Prostate gland (tissue), 2 donors: ENCODE results near the gene RTEL1. TPM values are rescaled to one million over a fixed set of nuclear protein-coding genes. Genes with fewer than 3 reads are reported as not detected.
A peak's percentile ranks its signal among the peaks of the same experiment; 100 is the strongest.

Experiments
- DNase-seq: peaks from one replicate; pipeline ENCODE4 v3.0.0-alpha.2; 2019; ENCODE audit warnings: low spot score
- H3K27ac ChIP-seq, 2 donors: fragments of 200-600 bp; sonication (generic); 2 replicates each; pipeline ENCODE4 v1.5.1; 2017 to 2019
- H3K27me3 ChIP-seq: fragments of 200-600 bp; sonication (generic); replicated peaks from 2 replicates; pipeline ENCODE4 v1.5.1; 2019; ENCODE audit not compliant: insufficient read depth
- H3K36me3 ChIP-seq, 2 donors: fragments of 200-600 bp; sonication (generic); 1 replicate in 1 of 2; 2 replicates in 1 of 2; pipeline versions ENCODE4 v1.5.1 to v1.8.1; 2017 to 2019
- H3K4me1 ChIP-seq: fragments of 200-600 bp; sonication (generic); replicated peaks from 2 replicates; pipeline ENCODE4 v1.5.1; 2019
- H3K4me3 ChIP-seq, 2 donors: fragments of 200-600 bp; sonication (generic); 2 replicates each; pipeline ENCODE4 v1.5.1; 2017 to 2019
- H3K9me3 ChIP-seq: fragments of 200-600 bp; sonication (generic); 2 replicates; pipeline ENCODE4 v1.5.1; 2017
- POLR2A ChIP-seq: fragments of 450-650 bp; IDR thresholded peaks from one replicate; pipeline ENCODE4 v1.6.1; 2016; ENCODE audit warnings: antibody characterized with exemption, mild to moderate bottlenecking
- POLR2AphosphoS5 ChIP-seq: sonication (generic); formaldehyde crosslinking; IDR thresholded peaks from one replicate; pipeline ENCODE4 v1.6.1; 2017; ENCODE audit warnings: antibody characterized with exemption
- WGBS: methylation state at CpG from one replicate; pipeline ENCODE4 v1.1.5; 2018; 5-methylcytosine and 5-hydroxymethylcytosine counted together
- intact Hi-C: fragments of 100-400 bp; cut with DNase I; formaldehyde crosslinking; loops from one replicate; pipeline ENCODE4 v1.14.2; 2022
- total RNA-seq, 2 donors: library from RNA; depleted of rRNA; stranded (reverse); fragments of >200 nt; gene quantifications; one replicate each; pipeline ENCODE4 v1.1.0, GENCODE V29; 2016
- TF ChIP-seq, protein P1 (sequence below), 4 experiments: fragments of 200-600 bp in 2 of 4; fragments of 450-650 bp in 2 of 4; sonication (generic) in 2 of 4; IDR thresholded peaks; 1 replicate in 3 of 4; 2 replicates in 1 of 4; pipeline ENCODE4 v1.5.1; 2016 to 2019; ENCODE audit warnings: antibody characterized with exemption in 4 of 4, mild to moderate bottlenecking in 2 of 4, moderate library complexity in 2 of 4

The RTEL1 gene
- total RNA-seq, 2 donors from 2014 or later: 21.8 to 42.6 TPM

DNA sequence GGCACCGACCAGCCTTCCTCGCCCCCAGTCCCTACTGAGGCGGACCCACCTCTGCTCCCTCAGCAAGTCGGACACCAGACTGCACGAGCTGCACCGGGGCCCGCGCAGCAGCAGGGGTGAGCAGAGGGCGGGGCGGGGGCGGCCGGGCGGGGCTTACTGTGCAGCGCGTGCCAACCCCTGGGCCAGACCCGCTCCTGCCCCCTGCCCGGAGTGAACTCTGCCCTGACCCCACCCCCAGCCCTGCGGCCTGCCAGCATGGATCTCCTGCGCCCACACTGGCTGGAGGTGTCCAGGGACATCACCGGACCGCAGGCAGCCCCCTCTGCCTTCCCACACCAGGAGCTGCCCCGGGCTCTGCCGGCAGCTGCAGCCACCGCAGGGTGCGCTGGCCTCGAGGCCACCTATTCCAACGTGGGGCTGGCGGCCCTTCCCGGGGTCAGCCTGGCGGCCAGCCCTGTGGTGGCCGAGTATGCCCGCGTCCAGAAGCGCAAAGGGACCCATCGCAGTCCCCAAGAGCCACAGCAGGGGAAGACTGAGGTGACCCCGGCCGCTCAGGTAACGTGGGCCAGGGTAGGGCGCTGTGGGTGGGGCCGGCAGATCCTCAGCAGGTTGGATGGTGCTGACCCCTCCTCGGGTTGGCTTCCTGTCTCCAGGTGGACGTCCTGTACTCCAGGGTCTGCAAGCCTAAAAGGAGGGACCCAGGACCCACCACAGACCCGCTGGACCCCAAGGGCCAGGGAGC is 80.0 kb downstream of the RTEL1 start:
- DNase-seq: no peak
- intact Hi-C loops: loop anchor here (2.0 to 5.0 kb wide), 2 partner anchors 29 to 81 kb away; partner anchors contain the start of genes RTEL1 and ZGPAT
- H3K4me3 ChIP-seq: peak overlapping the region; percentile 13 to 24
- H3K4me1 ChIP-seq: peaks cover 33% of the 10 kb centered on the region
- H3K27ac ChIP-seq: peak overlapping the region; percentile 86 to 90
- 75% methylated on average over 17 of the region's 43 CpGs for WGBS
- TF ChIP-seq, protein P1, sequence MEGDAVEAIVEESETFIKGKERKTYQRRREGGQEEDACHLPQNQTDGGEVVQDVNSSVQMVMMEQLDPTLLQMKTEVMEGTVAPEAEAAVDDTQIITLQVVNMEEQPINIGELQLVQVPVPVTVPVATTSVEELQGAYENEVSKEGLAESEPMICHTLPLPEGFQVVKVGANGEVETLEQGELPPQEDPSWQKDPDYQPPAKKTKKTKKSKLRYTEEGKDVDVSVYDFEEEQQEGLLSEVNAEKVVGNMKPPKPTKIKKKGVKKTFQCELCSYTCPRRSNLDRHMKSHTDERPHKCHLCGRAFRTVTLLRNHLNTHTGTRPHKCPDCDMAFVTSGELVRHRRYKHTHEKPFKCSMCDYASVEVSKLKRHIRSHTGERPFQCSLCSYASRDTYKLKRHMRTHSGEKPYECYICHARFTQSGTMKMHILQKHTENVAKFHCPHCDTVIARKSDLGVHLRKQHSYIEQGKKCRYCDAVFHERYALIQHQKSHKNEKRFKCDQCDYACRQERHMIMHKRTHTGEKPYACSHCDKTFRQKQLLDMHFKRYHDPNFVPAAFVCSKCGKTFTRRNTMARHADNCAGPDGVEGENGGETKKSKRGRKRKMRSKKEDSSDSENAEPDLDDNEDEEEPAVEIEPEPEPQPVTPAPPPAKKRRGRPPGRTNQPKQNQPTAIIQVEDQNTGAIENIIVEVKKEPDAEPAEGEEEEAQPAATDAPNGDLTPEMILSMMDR (IDR thresholded peaks at IDR 0.05): no peak
- TF ChIP-seq POLR2AphosphoS5 (no peak), POLR2A (no peak)
- no peaks in the 10 kb centered on the region for H3K9me3 ChIP-seq
- peaks cover 4% of the 10 kb centered on the region in 2 donors for H3K36me3 ChIP-seq
- no peaks in the 10 kb centered on the region for H3K27me3 ChIP-seq

DNA sequence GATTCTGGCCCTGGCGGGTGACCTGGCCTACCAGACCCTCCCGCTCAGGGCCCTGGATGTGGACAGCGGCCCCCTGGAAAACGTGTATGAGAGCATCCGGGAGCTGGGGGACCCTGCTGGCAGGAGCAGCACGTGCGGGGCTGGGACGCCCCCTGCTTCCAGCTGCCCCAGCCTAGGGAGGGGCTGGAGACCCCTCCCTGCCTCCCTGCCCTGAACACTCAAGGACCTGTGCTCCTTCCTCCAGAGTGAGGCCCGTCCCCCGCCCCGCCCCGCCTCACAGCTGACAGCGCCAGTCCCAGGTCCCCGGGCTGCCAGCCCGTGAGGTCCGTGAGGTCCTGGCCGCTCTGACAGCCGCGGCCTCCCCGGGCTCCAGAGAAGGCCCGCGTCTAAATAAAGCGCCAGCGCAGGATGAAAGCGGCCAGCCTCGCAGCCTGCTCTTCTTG is 80.6 kb downstream of the RTEL1 start:
- DNase-seq: peak; percentile 54
- peaks cover 4% of the 10 kb centered on the region in 2 donors for H3K36me3 ChIP-seq
- TF ChIP-seq POLR2A (no peak), POLR2AphosphoS5 (no peak)
- TF ChIP-seq, protein P1 (IDR thresholded peaks at IDR 0.05): no peak
- WGBS: 25% methylated on average over 26 of the region's 26 CpGs
- H3K27ac ChIP-seq: peak overlapping the region; percentile 86 to 90
- H3K4me1 ChIP-seq: peaks cover 35% of the 10 kb centered on the region
- intact Hi-C loops: loop anchor here (2.0 to 5.0 kb wide), 2 partner anchors 30 to 81 kb away; partner anchors contain the start of genes RTEL1 and ZGPAT
- H3K4me3 ChIP-seq: peak overlapping the region; percentile 41 to 43
- H3K9me3 ChIP-seq: no peaks in the 10 kb centered on the region
- no peaks in the 10 kb centered on the region for H3K27me3 ChIP-seq

DNA sequence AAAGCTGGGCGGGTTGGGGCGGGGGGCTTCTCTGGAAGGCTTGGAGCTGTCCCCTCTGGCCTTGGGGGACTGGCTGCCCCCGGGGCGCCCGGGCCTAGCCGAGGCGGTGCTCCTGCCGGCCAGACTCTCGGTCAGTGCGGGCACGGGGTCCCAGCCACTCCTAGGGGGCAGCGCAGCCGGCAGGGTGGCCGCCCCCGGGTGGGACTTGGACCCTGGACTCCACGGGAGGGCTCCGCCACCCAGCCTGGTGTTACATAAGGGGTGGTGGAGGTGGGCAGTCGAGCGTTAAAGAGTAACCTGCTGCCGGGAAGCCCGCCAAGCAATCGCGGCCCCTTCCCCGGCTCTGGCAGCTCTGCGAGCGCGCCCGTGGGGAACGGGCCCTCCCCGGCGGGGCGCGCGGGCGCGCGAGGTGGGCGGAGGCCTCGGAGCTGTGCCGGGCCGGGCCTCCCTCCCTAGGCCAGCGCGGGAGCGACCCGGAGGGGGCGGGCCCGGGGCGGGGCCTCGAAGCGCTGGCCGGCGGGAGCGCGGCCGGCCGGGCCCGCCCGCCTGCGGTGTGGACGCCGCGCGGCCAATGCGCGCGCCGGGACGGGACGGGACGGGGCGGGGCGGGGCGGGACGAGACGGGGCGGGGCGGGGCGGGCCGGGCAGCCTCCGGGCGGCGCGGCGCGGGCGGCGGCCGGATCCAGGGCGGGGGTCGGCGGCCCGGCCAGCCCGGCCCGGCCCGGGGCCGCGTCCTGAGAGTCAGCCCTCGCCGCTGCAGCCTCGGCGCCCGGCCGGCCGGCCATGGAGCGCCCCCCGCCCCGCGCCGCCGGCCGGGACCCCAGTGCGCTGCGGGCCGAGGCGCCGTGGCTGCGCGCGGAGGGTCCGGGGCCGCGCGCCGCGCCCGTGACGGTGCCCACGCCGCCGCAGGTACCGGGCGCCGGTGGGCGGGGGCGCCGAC is 81.3 kb downstream of the RTEL1 start, which contains the start of gene SLC2A4RG:
TSS of gene SLC2A4RG (plus strand) at position 647 of the 940 bp plus-strand sequence. CDS start at position 784, 137 bp downstream.
- peaks cover 35% of the 10 kb centered on the region for H3K4me1 ChIP-seq
- peak within 1 kb of the TSS; percentile 72 to 75 for H3K4me3 ChIP-seq
- intact Hi-C loops: loop anchor here (2.0 to 10.0 kb wide), 4 partner anchors 31 to 225 kb away; partner anchors contain the start of genes GMEB2, RTEL1, ZGPAT and ZNF512B
- TF ChIP-seq, protein P1 (IDR thresholded peaks at IDR 0.05): peak in 1 of 4 experiments; percentile 7
- TF ChIP-seq POLR2AphosphoS5: no peak
- TF ChIP-seq POLR2A: peak; percentile 27
- no peaks in the 10 kb centered on the region for H3K27me3 ChIP-seq
- H3K27ac ChIP-seq: peak within 1 kb of the TSS; percentile 96
- DNase-seq: peak; percentile 71
- WGBS: under 1% methylated on average over 29 of the region's 136 CpGs
- H3K36me3 ChIP-seq: peaks cover 4% of the 10 kb centered on the region in 2 donors
- no peaks in the 10 kb centered on the region for H3K9me3 ChIP-seq

DNA sequence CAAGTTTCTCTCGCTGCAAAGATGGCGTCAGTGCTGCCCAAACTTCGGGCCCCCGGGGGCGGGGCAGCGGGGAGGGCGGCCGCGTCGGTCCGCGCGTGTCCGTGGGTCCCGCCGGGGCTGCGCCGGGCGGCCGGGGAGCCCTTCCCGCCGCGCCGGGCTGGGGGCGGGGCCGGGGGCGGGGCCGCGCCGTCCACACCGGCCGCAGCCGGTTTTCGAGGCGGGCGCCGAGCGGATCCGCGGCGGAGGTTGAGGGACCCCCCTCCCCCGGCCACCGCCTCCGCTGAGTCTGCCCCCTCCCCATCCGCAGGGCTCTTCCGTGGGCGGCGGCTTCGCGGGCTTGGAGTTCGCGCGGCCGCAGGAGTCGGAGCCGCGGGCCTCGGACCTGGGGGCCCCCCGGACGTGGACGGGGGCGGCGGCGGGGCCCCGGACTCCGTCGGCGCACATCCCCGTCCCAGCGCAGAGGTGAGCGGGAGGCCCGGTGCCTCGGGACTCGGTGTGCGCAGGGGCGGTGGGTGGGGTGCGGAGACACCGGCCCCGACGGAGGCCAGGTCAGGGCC is 82.0 kb downstream of the RTEL1 start:
- Histone ChIP-seq H3K27ac (peak overlapping the region; percentile 96), H3K36me3 (peaks cover 0 to 2% of the 10 kb centered on the region in 2 donors), H3K4me1 (peaks cover 35% of the 10 kb centered on the region), H3K27me3 (no peaks in the 10 kb centered on the region), H3K4me3 (peak overlapping the region; percentile 72 to 75), H3K9me3 (no peaks in the 10 kb centered on the region)
- TF ChIP-seq, protein P1 (IDR thresholded peaks at IDR 0.05): no peak
- no peak for TF ChIP-seq POLR2AphosphoS5
- TF ChIP-seq POLR2A: no peak
- 0% methylated on average over 3 of the region's 80 CpGs for WGBS
- DNase-seq: no peak
- intact Hi-C loops: loop anchor here (2.0 to 10.0 kb wide), 2 partner anchors 113 to 225 kb away; partner anchors contain the start of genes GMEB2 and ZNF512B
